Bronchial smooth muscle cell (primary cell): ENCODE measurements around the gene MBLAC2. TPM values are rescaled to one million over a fixed set of nuclear protein-coding genes. Genes with fewer than 3 reads are reported as not detected.

ENCODE experiments used
- total RNA-seq: library from RNA; depleted of rRNA; stranded (reverse); fragments of >200 nt; gene quantifications from 2 replicates; pipeline ENCODE4 v1.2.1, GENCODE V29; 2014

The MBLAC2 gene
- total RNA-seq = 2.8 and 3.0 TPM in 2 replicates

GRCh38 chr5:90474235-90475107 is at the start of gene MBLAC2, which contains the start of gene POLR3G:
TSS of gene MBLAC2 (minus strand) at chr5:90474771. CDS start at chr5:90474292, 479 bp downstream.
TSS of gene POLR3G (plus strand) at chr5:90474864. CDS start at chr5:90485568, 10,704 bp downstream.

GRCh38 chr5:90409318-90410177 is 65.0 kb downstream of the MBLAC2 start, which contains the start of gene CETN3:
TSS of gene CETN3 (minus strand) at chr5:90409756. CDS start at chr5:90409661, 95 bp downstream.

Other genes starting within 250 kb of the MBLAC2 start
- 12.3 and 15.4 TPM in 2 replicates for gene CETN3, start 65.0 kb downstream of the MBLAC2 start, total RNA-seq
- 2.7 and 4.7 TPM in 2 replicates for gene POLR3G, start 93 bp upstream of the MBLAC2 start, total RNA-seq
- 11.6 and 12.6 TPM in 2 replicates for gene LYSMD3, start 54.8 kb upstream of the MBLAC2 start, total RNA-seq
- gene ADGRV1, start 84.0 kb upstream of the MBLAC2 start, total RNA-seq = 0.16 and 0.17 TPM in 2 replicates